ENCODE measurements around the gene EHMT1. TPM values are rescaled to one million over a fixed set of nuclear protein-coding genes. Genes with fewer than 3 reads are reported as not detected.

Gene EHMT1
- 68.1 TPM for polyA plus RNA-seq (2013, experiment 1 of 2)
- polyA plus RNA-seq (2013, experiment 2 of 2), result 69.5 TPM

GRCh38 chr9:137618105-137619067 lies at the start of gene EHMT1:
TSS of gene EHMT1 (plus strand) at chr9:137619005. CDS start at chr9:137619029, 24 bp downstream.
- Histone ChIP-seq H3K36me3 (ENCODE audit: insufficient read depth, low read length) (peaks cover 44% of the 10 kb centered on the region), H3K27me3 (ENCODE audit: insufficient read depth, low read length) (no peaks in the 10 kb centered on the region), H3K4me3 (ENCODE audit: low read length) (peak within 1 kb of the TSS; percentile 76), H3K9me3 (ENCODE audit: insufficient read depth, low read depth, low read length) (no peaks in the 10 kb centered on the region), H3K4me1 (ENCODE audit: insufficient read depth, low read length) (peaks cover 19% of the 10 kb centered on the region; the same call in 1 of the 2 replicates), H3K9ac (ENCODE audit: low read depth, low read length) (peak within 1 kb of the TSS; percentile 88), H3K27ac (ENCODE audit: low read depth, low read length) (peak within 1 kb of the TSS; percentile 89)
- WGBS, result under 1% methylated on average over 90 of the region's 94 CpGs

GRCh38 chr9:137569609-137570203 lies 49.1 kb upstream of the EHMT1 start:
- Histone ChIP-seq H3K4me3 (ENCODE audit: low read length) (no peak overlapping the region), H3K9me3 (ENCODE audit: insufficient read depth, low read depth, low read length) (no peaks in the 10 kb centered on the region), H3K4me1 (ENCODE audit: insufficient read depth, low read length) (no peaks in the 10 kb centered on the region), H3K27me3 (ENCODE audit: insufficient read depth, low read length) (no peaks in the 10 kb centered on the region), H3K36me3 (ENCODE audit: insufficient read depth, low read length) (peaks cover 44% of the 10 kb centered on the region), H3K27ac (ENCODE audit: low read depth, low read length) (no peak overlapping the region), H3K9ac (ENCODE audit: low read depth, low read length) (no peak overlapping the region)
- WGBS, result 90% methylated on average over 5 of the region's 5 CpGs

- Histone ChIP-seq H3K27me3 (ENCODE audit: insufficient read depth, low read length) (no peaks in the 10 kb centered on the region), H3K9ac (ENCODE audit: low read depth, low read length) (no peak overlapping the region), H3K9me3 (ENCODE audit: insufficient read depth, low read depth, low read length) (no peaks in the 10 kb centered on the region), H3K4me3 (ENCODE audit: low read length) (no peak overlapping the region), H3K36me3 (ENCODE audit: insufficient read depth, low read length) (peaks cover 49% of the 10 kb centered on the region), H3K27ac (ENCODE audit: low read depth, low read length) (no peak overlapping the region), H3K4me1 (ENCODE audit: insufficient read depth, low read length) (no peaks in the 10 kb centered on the region)
- 92% methylated on average over 3 of the region's 3 CpGs for WGBS
Observed at GRCh38 chr9:137570566-137570965, 48.2 kb upstream of the EHMT1 start.

GRCh38 chr9:137574192-137574591 lies 44.6 kb upstream of the EHMT1 start:
- Histone ChIP-seq H3K9ac (ENCODE audit: low read depth, low read length) (no peak overlapping the region), H3K4me3 (ENCODE audit: low read length) (no peak overlapping the region), H3K36me3 (ENCODE audit: insufficient read depth, low read length) (peaks cover 60% of the 10 kb centered on the region), H3K27ac (ENCODE audit: low read depth, low read length) (no peak overlapping the region), H3K4me1 (ENCODE audit: insufficient read depth, low read length) (peaks cover 8% of the 10 kb centered on the region), H3K9me3 (ENCODE audit: insufficient read depth, low read depth, low read length) (no peaks in the 10 kb centered on the region), H3K27me3 (ENCODE audit: insufficient read depth, low read length) (no peaks in the 10 kb centered on the region)
- WGBS, result 96% methylated on average over 10 of the region's 10 CpGs

GRCh38 chr9:137575364-137575715 lies 43.5 kb upstream of the EHMT1 start:
- Histone ChIP-seq H3K4me3 (ENCODE audit: low read length) (no peak overlapping the region), H3K36me3 (ENCODE audit: insufficient read depth, low read length) (peaks cover 57% of the 10 kb centered on the region), H3K9ac (ENCODE audit: low read depth, low read length) (no peak overlapping the region), H3K27me3 (ENCODE audit: insufficient read depth, low read length) (no peaks in the 10 kb centered on the region), H3K4me1 (ENCODE audit: insufficient read depth, low read length) (peaks cover 11% of the 10 kb centered on the region), H3K27ac (ENCODE audit: low read depth, low read length) (no peak overlapping the region), H3K9me3 (ENCODE audit: insufficient read depth, low read depth, low read length) (no peaks in the 10 kb centered on the region)
- 93% methylated on average over 9 of the region's 9 CpGs for WGBS

GRCh38 chr9:137575716-137576411 lies 42.9 kb upstream of the EHMT1 start:
- Histone ChIP-seq H3K9me3 (ENCODE audit: insufficient read depth, low read depth, low read length) (no peaks in the 10 kb centered on the region), H3K9ac (ENCODE audit: low read depth, low read length) (no peak overlapping the region), H3K27me3 (ENCODE audit: insufficient read depth, low read length) (no peaks in the 10 kb centered on the region), H3K4me3 (ENCODE audit: low read length) (no peak overlapping the region), H3K27ac (ENCODE audit: low read depth, low read length) (no peak overlapping the region), H3K4me1 (ENCODE audit: insufficient read depth, low read length) (peaks cover 11% of the 10 kb centered on the region), H3K36me3 (ENCODE audit: insufficient read depth, low read length) (peaks cover 54% of the 10 kb centered on the region)
- WGBS, result 97% methylated on average over 12 of the region's 12 CpGs

- Histone ChIP-seq H3K9me3 (ENCODE audit: insufficient read depth, low read depth, low read length) (no peaks in the 10 kb centered on the region), H3K4me1 (ENCODE audit: insufficient read depth, low read length) (peaks cover 11% of the 10 kb centered on the region), H3K27me3 (ENCODE audit: insufficient read depth, low read length) (no peaks in the 10 kb centered on the region), H3K9ac (ENCODE audit: low read depth, low read length) (peak within 1 kb of the TSS; percentile 96), H3K4me3 (ENCODE audit: low read length) (peak within 1 kb of the TSS; percentile 99), H3K36me3 (ENCODE audit: insufficient read depth, low read length) (peaks cover 64% of the 10 kb centered on the region), H3K27ac (ENCODE audit: low read depth, low read length) (peak within 1 kb of the TSS; percentile 94)
- WGBS, result 2% methylated on average over 82 of the region's 82 CpGs
Observed at GRCh38 chr9:137578518-137579258, 40.1 kb upstream of the EHMT1 start, which contains the start of gene DPH7. TSS of gene DPH7 (minus strand) at chr9:137578925. CDS start at chr9:137578777, 148 bp downstream.

- Histone ChIP-seq H3K4me1 (ENCODE audit: insufficient read depth, low read length) (peaks cover 11% of the 10 kb centered on the region), H3K4me3 (ENCODE audit: low read length) (peak overlapping the region; percentile 99), H3K9ac (ENCODE audit: low read depth, low read length) (peak overlapping the region; percentile 96), H3K27ac (ENCODE audit: low read depth, low read length) (peak overlapping the region; percentile 82), H3K27me3 (ENCODE audit: insufficient read depth, low read length) (no peaks in the 10 kb centered on the region), H3K9me3 (ENCODE audit: insufficient read depth, low read depth, low read length) (no peaks in the 10 kb centered on the region), H3K36me3 (ENCODE audit: insufficient read depth, low read length) (peaks cover 64% of the 10 kb centered on the region)
- 54% methylated on average over 19 of the region's 19 CpGs for WGBS
Observed at GRCh38 chr9:137579259-137579604, 39.6 kb upstream of the EHMT1 start.

- peaks cover 61% of the 10 kb centered on the region for H3K36me3 ChIP-seq (ENCODE audit: insufficient read depth, low read length)
- no peaks in the 10 kb centered on the region for H3K27me3 ChIP-seq (ENCODE audit: insufficient read depth, low read length)
- H3K4me3 ChIP-seq (ENCODE audit: low read length), result no peak overlapping the region
- H3K9me3 ChIP-seq (ENCODE audit: insufficient read depth, low read depth, low read length), result no peaks in the 10 kb centered on the region
- H3K9ac ChIP-seq (ENCODE audit: low read depth, low read length), result no peak overlapping the region
- peaks cover 11% of the 10 kb centered on the region for H3K4me1 ChIP-seq (ENCODE audit: insufficient read depth, low read length)
- no peak overlapping the region for H3K27ac ChIP-seq (ENCODE audit: low read depth, low read length)
- 92% methylated on average over 23 of the region's 23 CpGs for WGBS
Observed at GRCh38 chr9:137580209-137580953, 38.4 kb upstream of the EHMT1 start.

GRCh38 chr9:137580954-137581322 lies 37.9 kb upstream of the EHMT1 start:
- Histone ChIP-seq H3K27me3 (ENCODE audit: insufficient read depth, low read length) (no peaks in the 10 kb centered on the region), H3K27ac (ENCODE audit: low read depth, low read length) (no peak overlapping the region)
- 91% methylated on average over 4 of the region's 4 CpGs for WGBS

More at GRCh38 chr9:137580954-137581322, 37.9 kb upstream of the EHMT1 start:
- H3K4me1 ChIP-seq (ENCODE audit: insufficient read depth, low read length), result peaks cover 11% of the 10 kb centered on the region
- H3K4me3 ChIP-seq (ENCODE audit: low read length), result no peak overlapping the region
- H3K9ac ChIP-seq (ENCODE audit: low read depth, low read length), result no peak overlapping the region
- peaks cover 61% of the 10 kb centered on the region for H3K36me3 ChIP-seq (ENCODE audit: insufficient read depth, low read length)
- no peaks in the 10 kb centered on the region for H3K9me3 ChIP-seq (ENCODE audit: insufficient read depth, low read depth, low read length)
